ENCODE measurements around the gene BTLA. TPM values are rescaled to one million over a fixed set of nuclear protein-coding genes. Genes with fewer than 3 reads are reported as not detected.

The BTLA gene
- total and polyA plus RNA-seq, 2 of the 8 experiments (the other 6 are each of a cell fraction or from before 2014, with no cell fraction given), result not detected

DNA sequence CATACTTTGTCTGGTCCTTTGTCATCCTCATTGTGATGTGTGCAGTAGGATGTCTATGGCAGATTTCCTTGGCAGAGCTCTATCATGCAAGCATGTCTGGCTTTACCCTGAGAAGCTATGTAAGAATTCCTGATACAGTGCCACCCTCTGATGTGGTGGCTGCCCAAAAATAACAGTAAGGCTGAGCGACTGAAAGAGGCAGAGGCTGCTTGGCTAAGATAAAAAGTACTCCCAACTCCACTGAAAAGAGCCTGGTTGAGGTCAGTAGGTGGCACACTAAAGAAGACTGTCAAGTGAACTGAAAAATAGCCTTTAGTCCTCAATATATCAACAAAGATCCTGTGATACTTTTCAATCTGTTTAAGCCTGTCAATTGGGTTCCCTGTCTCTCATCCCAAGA lies 31.7 kb downstream of the BTLA start:
- Histone ChIP-seq H2BK5ac (ENCODE audit: low read depth, low read length) (no peak overlapping the region), H3K14ac (ENCODE audit: insufficient read length) (no peak overlapping the region), H3K27me3 (replicated peaks in 1 of 4; ENCODE audit: control insufficient read depth in 3 of 4, extremely low read depth in 1 of 4, insufficient read depth in 3 of 4, low read length in 3 of 4) (no peaks in the 10 kb centered on the region), H2BK20ac (ENCODE audit: low read length) (0 out of 2 replicates have a peak overlapping the region, but pooled peaks have one; percentile 15), H3K36me3 (ENCODE audit: control insufficient read depth in 2 of 4, insufficient read depth in 4 of 4, low read length in 3 of 4) (no peaks in the 10 kb centered on the region), H3K23ac (ENCODE audit: insufficient read length) (no peak overlapping the region), H4K91ac (replicated peaks; ENCODE audit: insufficient read length, low read length) (no peak overlapping the region), H3K9ac (replicated peaks in 1 of 4; ENCODE audit: extremely low read depth in 1 of 4, low read depth in 3 of 4, low read length in 3 of 4) (no peak overlapping the region), H3K4me2 (ENCODE audit: insufficient read depth in 1 of 2, low read depth in 2 of 2, low read length in 2 of 2) (no peak overlapping the region), H3K79me1 (ENCODE audit: low read depth, low read length) (no peaks in the 10 kb centered on the region), H2AFZ (ENCODE audit: low read length) (0 out of 2 replicates have a peak overlapping the region, but pooled peaks have one; percentile 8), H3K4me3 (ENCODE audit: extremely low read depth in 1 of 4, insufficient read depth in 2 of 4, low read depth in 3 of 4, low read length in 4 of 4) (no peak overlapping the region), H3K9me3 (ENCODE audit: insufficient read depth in 2 of 2, low read depth in 1 of 2, low read length in 1 of 2) (no peaks in the 10 kb centered on the region), H2BK12ac (ENCODE audit: low read depth, low read length) (no peak overlapping the region; the same call in 1 of the 2 replicates), H3K56ac (replicated peaks; ENCODE audit: insufficient read length, low read depth, low read length) (no peak overlapping the region), H3K4ac (replicated peaks; ENCODE audit: insufficient read length, low read depth, low read length) (no peak overlapping the region), H3K23me2 (ENCODE audit: low read depth, low read length) (no peaks in the 10 kb centered on the region; the same call in 1 of the 2 replicates), H3K79me2 (ENCODE audit: control insufficient read depth in 1 of 2, insufficient read depth in 2 of 2, low read length in 2 of 2) (no peaks in the 10 kb centered on the region), H4K8ac (ENCODE audit: extremely low read depth, insufficient read depth, low read length) (no peak overlapping the region), H4K20me1 (replicated peaks in 1 of 2; ENCODE audit: control insufficient read depth in 1 of 2, insufficient read depth in 2 of 2, low read length in 2 of 2) (no peaks in the 10 kb centered on the region), H3K18ac (ENCODE audit: extremely low read depth, low read length) (no peak overlapping the region), H2BK15ac (ENCODE audit: low read length) (no peak overlapping the region), H3K27ac (ENCODE audit: low read depth, low read length) (no peak overlapping the region), H3K4me1 (replicated peaks in 1 of 4; ENCODE audit: control insufficient read depth in 3 of 4, insufficient read depth in 4 of 4, low read length in 3 of 4) (peaks cover 0 to 3% (median 0%) of the 10 kb centered on the region in 4 experiments; a peak in 1 of 7 replicates), H4K5ac (ENCODE audit: insufficient read length, low read depth, low read length) (no peak overlapping the region), H2BK120ac (replicated peaks; ENCODE audit: low read depth, low read length) (no peak overlapping the region), H2AK5ac (ENCODE audit: low read depth, low read length) (no peak overlapping the region)
- POLR2A ChIA-PET (ENCODE audit: partially characterized antibody), result no interaction called here
- FAIRE-seq, result no peak
- DNase-seq (ENCODE audit: low read depth in 1 of 2, low spot score in 2 of 2), result no peak
- WGBS, 2 experiments (ENCODE audit: extremely low coverage in 1 of 2, insufficient coverage in 1 of 2, insufficient read length in 1 of 2, insufficient replicate concordance in 2 of 2, low coverage in 1 of 2, low lambda C conversion rate in 2 of 2, missing lambda C conversion rate in 1 of 2), result 76% methylated on average over 1 of the region's 1 CpG; no CpG with 5 or more reads in 1 of the 2 experiments
- TF ChIP-seq CEBPB (IDR thresholded peaks at IDR 0.05; ENCODE audit: low read depth, low read length), result no peak
- CTCF ChIA-PET (ENCODE audit: partially characterized antibody), result interaction anchor here (0.5 to 1.4 kb wide), 4 partner anchors 12 to 1758 kb away, joined by 3 to 4 read pairs (median 3); no protein-coding TSS in a partner anchor

Data from H1 (cell line).